ENCODE results near the gene MTA1. TPM values are rescaled to one million over a fixed set of nuclear protein-coding genes. Genes with fewer than 3 reads are reported as not detected.

MTA1 gene
- total RNA-seq, 1 experiment from 2014 or later = 24.0 TPM

GRCh38 chr14:105497671-105498429, 78.2 kb downstream of the MTA1 start:
- DNase-seq (ENCODE audit: low spot score) = no peak

- DNase-seq (ENCODE audit: low spot score) = no peak
Observed at GRCh38 chr14:105498430-105499255, 79.0 kb downstream of the MTA1 start.

GRCh38 chr14:105499256-105500035, 79.8 kb downstream of the MTA1 start:
- DNase-seq (ENCODE audit: low spot score) = no peak

- no peak for DNase-seq (ENCODE audit: low spot score)
Observed at GRCh38 chr14:105500036-105500725, 80.6 kb downstream of the MTA1 start.

GRCh38 chr14:105500726-105501101, 81.1 kb downstream of the MTA1 start:
- no peak for DNase-seq (ENCODE audit: low spot score)

GRCh38 chr14:105501504-105502291, 82.1 kb downstream of the MTA1 start:
- no peak for DNase-seq (ENCODE audit: low spot score)

GRCh38 chr14:105502446-105503295, 83.0 kb downstream of the MTA1 start:
- no peak for DNase-seq (ENCODE audit: low spot score)

GRCh38 chr14:105503296-105503640, 83.6 kb downstream of the MTA1 start:
- no peak for DNase-seq (ENCODE audit: low spot score)

- no peak for DNase-seq (ENCODE audit: low spot score)
Observed at GRCh38 chr14:105503935-105504692, 84.5 kb downstream of the MTA1 start.

GRCh38 chr14:105505101-105505500, 85.5 kb downstream of the MTA1 start:
- DNase-seq (ENCODE audit: low spot score) = no peak

- DNase-seq (ENCODE audit: low spot score) = no peak
Observed at GRCh38 chr14:105507247-105507646, 87.6 kb downstream of the MTA1 start.

GRCh38 chr14:105508069-105508468, 88.4 kb downstream of the MTA1 start:
- DNase-seq (ENCODE audit: low spot score) = no peak

GRCh38 chr14:105508601-105509000, 89.0 kb downstream of the MTA1 start:
- no peak for DNase-seq (ENCODE audit: low spot score)

- no peak for DNase-seq (ENCODE audit: low spot score)
Observed at GRCh38 chr14:105517096-105517495, 97.5 kb downstream of the MTA1 start.

GRCh38 chr14:105519946-105520698, 100.5 kb downstream of the MTA1 start:
- no peak for DNase-seq (ENCODE audit: low spot score)

All from H4 (cell line).